PC-9 (cell line): ENCODE data around the gene UBE2E2. TPM values are rescaled to one million over a fixed set of nuclear protein-coding genes. Genes with fewer than 3 reads are reported as not detected.
A peak's percentile ranks its signal among the peaks of the same experiment; 100 is the strongest.

Experiments
- BruUV-seq: library from RNA; stranded (reverse); fragments of 400-500 nt; replicated peaks from 2 replicates; lab custom pipeline; 2021; lab: Mats Ljungman, UMichigan
- CTCF ChIA-PET: fragments of 300-600 bp; sonication (Branson Sonifier 250); formaldehyde crosslinking; loops from one replicate; lab custom pipeline; 2022; ENCODE audit warnings: antibody characterized with exemption; lab: Charles Lee
- POLR2A ChIA-PET: fragments of 300-600 bp; sonication (Branson Sonifier 250); formaldehyde crosslinking; loops from one replicate; lab custom pipeline; 2022; ENCODE audit warnings: antibody characterized with exemption; ENCODE audit not compliant: unreplicated experiment; lab: Charles Lee
- DNase-seq, 2 experiments: peaks; one replicate each; pipeline versions ENCODE4 v3.0.0 to v3.0.0-alpha.2; 2015 to 2022; ENCODE audit warnings: mixed read lengths in 1 of 2
- H2AFZ ChIP-seq: fragments of 200-600 bp; sonication (generic); 2 replicates; pipeline ENCODE4 v1.8.1; 2017; ENCODE audit warnings: antibody characterized with exemption
- H3F3A ChIP-seq: fragments of 200-600 bp; sonication (generic); 2 replicates; pipeline ENCODE4 v1.8.1; 2017; ENCODE audit warnings: antibody characterized with exemption, mild to moderate bottlenecking, low read depth; ENCODE audit not compliant: insufficient read depth
- H3K27ac ChIP-seq: fragments of 200-600 bp; sonication (generic); 2 replicates; pipeline ENCODE4 v1.6.1; 2016; ENCODE audit warnings: mixed run types
- H3K27me3 ChIP-seq: fragments of 200-600 bp; sonication (generic); 2 replicates; pipeline ENCODE4 v1.6.1; 2016; ENCODE audit warnings: low read depth, mixed run types; ENCODE audit not compliant: insufficient read depth
- H3K36me3 ChIP-seq: fragments of 200-600 bp; sonication (generic); 2 replicates; pipeline ENCODE4 v1.6.1; 2016; ENCODE audit warnings: low read depth, mixed run types
- H3K4me1 ChIP-seq: fragments of 200-600 bp; sonication (generic); replicated peaks from 2 replicates; pipeline ENCODE4 v1.6.1; 2016; ENCODE audit warnings: mixed run types; ENCODE audit not compliant: insufficient read depth
- H3K4me2 ChIP-seq: fragments of 200-600 bp; sonication (generic); 2 replicates; pipeline ENCODE4 v1.6.1; 2017; ENCODE audit warnings: mixed run types
- H3K4me3 ChIP-seq: fragments of 200-600 bp; sonication (generic); 2 replicates; pipeline ENCODE4 v1.6.1; 2016; ENCODE audit warnings: mixed run types
- H3K79me2 ChIP-seq: fragments of 200-600 bp; sonication (generic); 2 replicates; pipeline ENCODE4 v1.6.1; 2017; ENCODE audit warnings: low read depth, mixed run types
- H3K9me2 ChIP-seq: fragments of 200-600 bp; sonication (generic); 2 replicates; pipeline ENCODE4 v1.8.1; 2017; ENCODE audit warnings: mild to moderate bottlenecking; ENCODE audit not compliant: insufficient read depth
- H3K9me3 ChIP-seq: fragments of 200-600 bp; sonication (generic); 2 replicates; pipeline ENCODE4 v1.8.1; 2016; ENCODE audit warnings: low read depth; ENCODE audit not compliant: insufficient read depth
- H4K20me1 ChIP-seq: fragments of 200-600 bp; sonication (generic); 2 replicates; pipeline ENCODE4 v1.8.1; 2017; ENCODE audit not compliant: insufficient read depth
- EZH2 ChIP-seq: fragments of 200-600 bp; sonication (generic); IDR thresholded peaks from 2 replicates; pipeline ENCODE4 v1.8.0; 2017; ENCODE audit warnings: antibody characterized with exemption, low read depth
- intact Hi-C: fragments of 100-400 bp; cut with micrococcal nuclease; formaldehyde crosslinking; loops from one replicate; pipeline ENCODE4 v1.10.0; 2022; ENCODE audit not compliant: unreplicated experiment
- total RNA-seq: library from RNA; stranded (reverse); gene quantifications from 2 replicates; pipeline ENCODE4 v1.2.3, GENCODE V29; 2021
- TF ChIP-seq, protein P1 (sequence below): fragments of 200-600 bp; sonication (generic); conservative IDR thresholded peaks from 2 replicates; pipeline ENCODE4 v1.6.1; 2017; ENCODE audit warnings: mixed run types, antibody characterized with exemption, mild to moderate bottlenecking, moderate library complexity

The UBE2E2 gene
- total RNA-seq, 1 experiment from 2014 or later: 48.7 TPM

DNA sequence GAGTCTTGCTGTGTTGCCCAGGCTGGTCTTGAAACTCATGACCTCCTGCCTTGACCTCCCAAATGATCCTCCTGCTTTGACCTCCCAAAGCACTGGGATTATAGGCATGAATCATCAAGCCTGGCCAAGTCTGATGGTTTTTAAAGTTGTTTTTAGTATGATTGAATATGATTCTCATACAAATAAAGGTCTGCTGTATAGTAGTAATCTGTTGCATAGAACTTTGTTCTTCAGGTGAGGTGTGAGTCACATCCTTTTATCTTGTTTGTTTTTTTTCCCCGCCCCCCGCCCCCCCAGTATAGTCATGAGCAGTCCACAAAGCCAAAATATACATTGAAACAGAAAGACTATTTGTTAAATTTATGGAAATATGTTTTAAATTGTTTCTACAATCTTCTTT lies 39.0 kb downstream of the UBE2E2 start:
- no peak overlapping the region for H2AFZ ChIP-seq
- no peaks in the 10 kb centered on the region for H3K9me3 ChIP-seq
- no peaks in the 10 kb centered on the region for H3K27me3 ChIP-seq
- no TSS peak for BruUV-seq
- POLR2A ChIA-PET: no interaction called here
- no peak overlapping the region for H3K4me3 ChIP-seq
- no peaks in the 10 kb centered on the region for H3K36me3 ChIP-seq
- DNase-seq: no peak
- no peaks in the 10 kb centered on the region for H3F3A ChIP-seq
- peak overlapping the region; percentile 1; the same call in 1 of the 2 replicates for H3K4me2 ChIP-seq
- peak overlapping the region; percentile 11; the same call in 1 of the 2 replicates for H3K27ac ChIP-seq
- H3K79me2 ChIP-seq: peaks cover 30% of the 10 kb centered on the region
- TF ChIP-seq, protein P1, sequence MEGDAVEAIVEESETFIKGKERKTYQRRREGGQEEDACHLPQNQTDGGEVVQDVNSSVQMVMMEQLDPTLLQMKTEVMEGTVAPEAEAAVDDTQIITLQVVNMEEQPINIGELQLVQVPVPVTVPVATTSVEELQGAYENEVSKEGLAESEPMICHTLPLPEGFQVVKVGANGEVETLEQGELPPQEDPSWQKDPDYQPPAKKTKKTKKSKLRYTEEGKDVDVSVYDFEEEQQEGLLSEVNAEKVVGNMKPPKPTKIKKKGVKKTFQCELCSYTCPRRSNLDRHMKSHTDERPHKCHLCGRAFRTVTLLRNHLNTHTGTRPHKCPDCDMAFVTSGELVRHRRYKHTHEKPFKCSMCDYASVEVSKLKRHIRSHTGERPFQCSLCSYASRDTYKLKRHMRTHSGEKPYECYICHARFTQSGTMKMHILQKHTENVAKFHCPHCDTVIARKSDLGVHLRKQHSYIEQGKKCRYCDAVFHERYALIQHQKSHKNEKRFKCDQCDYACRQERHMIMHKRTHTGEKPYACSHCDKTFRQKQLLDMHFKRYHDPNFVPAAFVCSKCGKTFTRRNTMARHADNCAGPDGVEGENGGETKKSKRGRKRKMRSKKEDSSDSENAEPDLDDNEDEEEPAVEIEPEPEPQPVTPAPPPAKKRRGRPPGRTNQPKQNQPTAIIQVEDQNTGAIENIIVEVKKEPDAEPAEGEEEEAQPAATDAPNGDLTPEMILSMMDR: no peak
- TF ChIP-seq EZH2: no peak
- peaks cover 12% of the 10 kb centered on the region for H3K4me1 ChIP-seq
- CTCF ChIA-PET: no interaction called here
- intact Hi-C loops: no loop called here
- H3K9me2 ChIP-seq: no peaks in the 10 kb centered on the region
- peaks cover 14% of the 10 kb centered on the region for H4K20me1 ChIP-seq

GRCh38 chr3:23244324-23245041 lies 41.4 kb downstream of the UBE2E2 start:
- no peak for DNase-seq
- no TSS peak for BruUV-seq
- Histone ChIP-seq H3K79me2 (peaks cover 40% of the 10 kb centered on the region), H2AFZ (no peak overlapping the region), H3K9me3 (no peaks in the 10 kb centered on the region), H3K4me3 (no peak overlapping the region), H3K9me2 (no peaks in the 10 kb centered on the region), H3K27me3 (no peaks in the 10 kb centered on the region), H4K20me1 (peaks cover 17% of the 10 kb centered on the region), H3K36me3 (no peaks in the 10 kb centered on the region), H3F3A (no peaks in the 10 kb centered on the region), H3K4me1 (peaks cover 12% of the 10 kb centered on the region), H3K4me2 (no peak overlapping the region), H3K27ac (no peak overlapping the region)
- CTCF ChIA-PET: no interaction called here
- intact Hi-C loops: no loop called here
- no peak for TF ChIP-seq EZH2
- TF ChIP-seq, protein P1: no peak
- POLR2A ChIA-PET: no interaction called here

GRCh38 chr3:23246651-23247050 lies 43.5 kb downstream of the UBE2E2 start:
- BruUV-seq: no TSS peak
- H3K27ac ChIP-seq: no peak overlapping the region
- no peaks in the 10 kb centered on the region for H3K9me2 ChIP-seq
- peaks cover 43% of the 10 kb centered on the region for H3K79me2 ChIP-seq
- no peak overlapping the region for H2AFZ ChIP-seq
- H3K9me3 ChIP-seq: no peaks in the 10 kb centered on the region
- no peaks in the 10 kb centered on the region for H3F3A ChIP-seq
- H3K36me3 ChIP-seq: no peaks in the 10 kb centered on the region
- H3K4me2 ChIP-seq: no peak overlapping the region
- no peak overlapping the region for H3K4me3 ChIP-seq
- POLR2A ChIA-PET: no interaction called here
- no peaks in the 10 kb centered on the region for H3K27me3 ChIP-seq
- CTCF ChIA-PET: no interaction called here
- intact Hi-C loops: no loop called here
- H3K4me1 ChIP-seq: peaks cover 10% of the 10 kb centered on the region
- H4K20me1 ChIP-seq: peaks cover 16% of the 10 kb centered on the region
- TF ChIP-seq, protein P1: no peak
- no peak for TF ChIP-seq EZH2
- no peak for DNase-seq
